ENCODE results near the gene CRMP1.

GRCh38 chr4:5884796-5885195 is 8.1 kb downstream of the CRMP1 start:
- TF ChIP-seq, protein P1, sequence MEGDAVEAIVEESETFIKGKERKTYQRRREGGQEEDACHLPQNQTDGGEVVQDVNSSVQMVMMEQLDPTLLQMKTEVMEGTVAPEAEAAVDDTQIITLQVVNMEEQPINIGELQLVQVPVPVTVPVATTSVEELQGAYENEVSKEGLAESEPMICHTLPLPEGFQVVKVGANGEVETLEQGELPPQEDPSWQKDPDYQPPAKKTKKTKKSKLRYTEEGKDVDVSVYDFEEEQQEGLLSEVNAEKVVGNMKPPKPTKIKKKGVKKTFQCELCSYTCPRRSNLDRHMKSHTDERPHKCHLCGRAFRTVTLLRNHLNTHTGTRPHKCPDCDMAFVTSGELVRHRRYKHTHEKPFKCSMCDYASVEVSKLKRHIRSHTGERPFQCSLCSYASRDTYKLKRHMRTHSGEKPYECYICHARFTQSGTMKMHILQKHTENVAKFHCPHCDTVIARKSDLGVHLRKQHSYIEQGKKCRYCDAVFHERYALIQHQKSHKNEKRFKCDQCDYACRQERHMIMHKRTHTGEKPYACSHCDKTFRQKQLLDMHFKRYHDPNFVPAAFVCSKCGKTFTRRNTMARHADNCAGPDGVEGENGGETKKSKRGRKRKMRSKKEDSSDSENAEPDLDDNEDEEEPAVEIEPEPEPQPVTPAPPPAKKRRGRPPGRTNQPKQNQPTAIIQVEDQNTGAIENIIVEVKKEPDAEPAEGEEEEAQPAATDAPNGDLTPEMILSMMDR (IDR thresholded peaks at IDR 0.05 in 2 of 3, conservative IDR thresholded peaks at IDR 0.05 in 1 of 3; ENCODE audit: insufficient read depth in 2 of 3, low read depth in 1 of 3, low read length in 3 of 3): no peak
- TF ChIP-seq NEUROD1 (IDR thresholded peaks at IDR 0.05; ENCODE audit: borderline replicate concordance, low read depth, low read length, partially characterized antibody) (no peak), ZNF644 (tag; IDR thresholded peaks at IDR 0.05; ENCODE audit: low read depth) (no peak), SMAD1 (IDR thresholded peaks at IDR 0.05; ENCODE audit: low read depth, low read length, partially characterized antibody) (no peak), SRSF7 (optimal IDR thresholded peaks at IDR 0.05; ENCODE audit: low read depth, low read length) (no peak), CBX3 (IDR thresholded peaks at IDR 0.05; ENCODE audit: borderline replicate concordance in 1 of 2, low read length in 2 of 2) (no peak)
- TF ChIP-seq, protein P2, sequence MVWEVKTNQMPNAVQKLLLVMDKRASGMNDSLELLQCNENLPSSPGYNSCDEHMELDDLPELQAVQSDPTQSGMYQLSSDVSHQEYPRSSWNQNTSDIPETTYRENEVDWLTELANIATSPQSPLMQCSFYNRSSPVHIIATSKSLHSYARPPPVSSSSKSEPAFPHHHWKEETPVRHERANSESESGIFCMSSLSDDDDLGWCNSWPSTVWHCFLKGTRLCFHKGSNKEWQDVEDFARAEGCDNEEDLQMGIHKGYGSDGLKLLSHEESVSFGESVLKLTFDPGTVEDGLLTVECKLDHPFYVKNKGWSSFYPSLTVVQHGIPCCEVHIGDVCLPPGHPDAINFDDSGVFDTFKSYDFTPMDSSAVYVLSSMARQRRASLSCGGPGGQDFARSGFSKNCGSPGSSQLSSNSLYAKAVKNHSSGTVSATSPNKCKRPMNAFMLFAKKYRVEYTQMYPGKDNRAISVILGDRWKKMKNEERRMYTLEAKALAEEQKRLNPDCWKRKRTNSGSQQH (CRISPR knock-in tag; IDR thresholded peaks at IDR 0.05): no peak
- TF ChIP-seq, protein P3, sequence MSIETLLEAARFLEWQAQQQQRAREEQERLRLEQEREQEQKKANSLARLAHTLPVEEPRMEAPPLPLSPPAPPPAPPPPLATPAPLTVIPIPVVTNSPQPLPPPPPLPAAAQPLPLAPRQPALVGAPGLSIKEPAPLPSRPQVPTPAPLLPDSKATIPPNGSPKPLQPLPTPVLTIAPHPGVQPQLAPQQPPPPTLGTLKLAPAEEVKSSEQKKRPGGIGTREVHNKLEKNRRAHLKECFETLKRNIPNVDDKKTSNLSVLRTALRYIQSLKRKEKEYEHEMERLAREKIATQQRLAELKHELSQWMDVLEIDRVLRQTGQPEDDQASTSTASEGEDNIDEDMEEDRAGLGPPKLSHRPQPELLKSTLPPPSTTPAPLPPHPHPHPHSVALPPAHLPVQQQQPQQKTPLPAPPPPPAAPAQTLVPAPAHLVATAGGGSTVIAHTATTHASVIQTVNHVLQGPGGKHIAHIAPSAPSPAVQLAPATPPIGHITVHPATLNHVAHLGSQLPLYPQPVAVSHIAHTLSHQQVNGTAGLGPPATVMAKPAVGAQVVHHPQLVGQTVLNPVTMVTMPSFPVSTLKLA (conservative IDR thresholded peaks at IDR 0.05): no peak
